ENCODE measurements around the gene GNG8. TPM values are rescaled to one million over a fixed set of nuclear protein-coding genes. Genes with fewer than 3 reads are reported as not detected.

The GNG8 gene
- total and polyA plus RNA-seq, 9 of the 15 experiments (the other 6 are each of a cell fraction or from before 2014, with no cell fraction given) = 1.3 TPM; not detected in 8

- TF ChIP-seq ZNF589 (CRISPR knock-in tag; IDR thresholded peaks at IDR 0.05; ENCODE audit: low read depth) = 0 out of 2 replicates have a peak, but pooled peaks have one; percentile 45
- no peak for TF ChIP-seq ZNF785 (CRISPR knock-in tag; IDR thresholded peaks at IDR 0.05)
- peak; percentile 30; the same call in 1 of the 2 replicates for TF ChIP-seq PHF8 (IDR thresholded peaks at IDR 0.05; ENCODE audit: borderline replicate concordance, low read length)
- peak; percentile 71 for TF ChIP-seq JUND (IDR thresholded peaks at IDR 0.05; ENCODE audit: borderline replicate concordance, low read depth, low read length)
- TF ChIP-seq JUND (tag; IDR thresholded peaks at IDR 0.05; ENCODE audit: borderline replicate concordance, low read depth, low read length) = peak; percentile 47; the same call in 2 of the 3 replicates
- peak; percentile 0; the same call in 1 of the 2 replicates for TF ChIP-seq CREB1 (IDR thresholded peaks at IDR 0.05)
- no peak for TF ChIP-seq CREB1 (CRISPR knock-in tag; IDR thresholded peaks at IDR 0.05)
- TF ChIP-seq THRAP3 (IDR thresholded peaks at IDR 0.05; ENCODE audit: borderline replicate concordance) = no peak
- peak; percentile 67; the same call in 1 of the 2 replicates for TF ChIP-seq ATF3 (IDR thresholded peaks at IDR 0.05)
- no peak for TF ChIP-seq ATF3 (CRISPR knock-in tag; conservative IDR thresholded peaks at IDR 0.05)
- no peak for TF ChIP-seq PHB2 (IDR thresholded peaks at IDR 0.05; ENCODE audit: low read depth)
- TF ChIP-seq RCOR1 (IDR thresholded peaks at IDR 0.05; ENCODE audit: borderline replicate concordance in 1 of 2, low read depth in 2 of 2, low read length in 2 of 2) = 0 out of 4 replicates have a peak, but pooled peaks of 1 of the 2 experiments have one; percentile 14
- no peak for TF ChIP-seq SRF (CRISPR knock-in tag; IDR thresholded peaks at IDR 0.05)
- no peak for TF ChIP-seq IFI16 (CRISPR knock-in tag; IDR thresholded peaks at IDR 0.05)
- TF ChIP-seq GTF2E2 (tag; IDR thresholded peaks at IDR 0.05) = no peak
- no peak for TF ChIP-seq PYGO2 (tag; IDR thresholded peaks at IDR 0.05)
- TF ChIP-seq, protein P1, sequence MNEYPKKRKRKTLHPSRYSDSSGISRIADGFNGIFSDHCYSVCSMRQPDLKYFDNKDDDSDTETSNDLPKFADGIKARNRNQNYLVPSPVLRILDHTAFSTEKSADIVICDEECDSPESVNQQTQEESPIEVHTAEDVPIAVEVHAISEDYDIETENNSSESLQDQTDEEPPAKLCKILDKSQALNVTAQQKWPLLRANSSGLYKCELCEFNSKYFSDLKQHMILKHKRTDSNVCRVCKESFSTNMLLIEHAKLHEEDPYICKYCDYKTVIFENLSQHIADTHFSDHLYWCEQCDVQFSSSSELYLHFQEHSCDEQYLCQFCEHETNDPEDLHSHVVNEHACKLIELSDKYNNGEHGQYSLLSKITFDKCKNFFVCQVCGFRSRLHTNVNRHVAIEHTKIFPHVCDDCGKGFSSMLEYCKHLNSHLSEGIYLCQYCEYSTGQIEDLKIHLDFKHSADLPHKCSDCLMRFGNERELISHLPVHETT (CRISPR knock-in tag; conservative IDR thresholded peaks at IDR 0.05 in 1 of 2, IDR thresholded peaks at IDR 0.05 in 1 of 2) = no peak
- no peak for TF ChIP-seq NR0B1 (IDR thresholded peaks at IDR 0.05; ENCODE audit: partially characterized antibody)
- TF ChIP-seq ZBTB7A (IDR thresholded peaks at IDR 0.05; ENCODE audit: borderline replicate concordance, control insufficient read depth, low read depth, low read length) = peak; percentile 34; the same call in 1 of the 2 replicates
- no peak for TF ChIP-seq ZHX1 (conservative IDR thresholded peaks at IDR 0.05; ENCODE audit: low read length)
- TF ChIP-seq SMARCA4 (IDR thresholded peaks at IDR 0.05) = 0 out of 2 replicates have a peak, but pooled peaks have one; percentile 39
Measured at GRCh38 chr19:46639358-46640182, 3.6 kb upstream of the GNG8 start (continued).

All from K562 (cell line).